ENCODE measurements around the gene PLCH1. TPM values are rescaled to one million over a fixed set of nuclear protein-coding genes. Genes with fewer than 3 reads are reported as not detected.

The PLCH1 gene
- total and polyA plus RNA-seq, 7 experiments from 2014 or later, result 0.56 TPM; not detected in 6

DNA sequence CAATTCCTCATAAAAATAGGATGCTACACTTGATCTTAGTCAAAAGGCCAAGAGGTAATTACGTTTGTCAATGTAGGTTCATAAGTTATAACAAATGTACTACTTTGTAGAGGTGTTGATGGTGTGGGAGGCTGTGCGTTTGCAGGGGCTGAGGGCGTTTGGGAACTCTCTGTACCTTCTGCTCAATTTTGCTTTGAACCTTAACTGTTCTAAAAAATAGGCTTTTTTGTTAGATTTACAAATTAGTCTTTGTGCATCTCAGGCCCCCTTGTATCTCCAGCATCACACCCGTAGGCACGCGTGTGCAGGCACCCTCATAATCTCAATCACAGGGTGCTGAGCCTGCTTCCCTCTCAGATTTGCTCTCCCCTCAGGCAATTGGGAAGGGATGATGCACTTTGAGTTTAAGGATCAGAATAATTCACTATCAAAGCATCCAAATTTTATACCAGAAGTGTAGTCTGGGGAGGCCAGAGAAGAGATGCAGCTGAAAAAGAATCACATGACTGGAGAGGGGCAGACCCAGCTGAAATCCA is 415.3 kb downstream of the PLCH1 start:
- intact Hi-C loops (cut with micrococcal nuclease), result loop anchor here (10.0 kb wide), 2 partner anchors 375 to 995 kb away; no protein-coding TSS in a partner anchor

DNA sequence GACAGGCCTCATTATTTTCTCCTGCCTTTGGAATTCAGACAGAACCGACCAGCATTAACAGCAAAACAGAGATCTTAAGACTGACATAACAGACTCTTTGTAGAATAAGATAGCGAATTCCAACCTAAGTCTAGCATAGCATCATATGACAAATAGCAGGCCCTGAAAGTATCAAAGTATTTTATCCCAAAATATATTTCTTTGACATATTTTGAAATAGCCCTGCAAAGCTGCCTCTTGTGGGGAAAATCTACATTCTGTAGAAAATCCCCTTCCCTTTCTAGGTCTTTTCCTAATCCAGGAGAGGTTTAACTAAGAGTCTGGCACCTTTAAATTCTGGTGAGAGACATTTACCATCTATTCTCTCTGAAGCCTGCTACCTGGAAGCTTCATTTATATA is 417.0 kb downstream of the PLCH1 start:
- ChIA-PET POLR2A (no interaction called here), CTCF (no interaction called here)
- Histone ChIP-seq H3K27me3 (ENCODE audit: control insufficient read depth in 2 of 2, insufficient read depth in 2 of 2, low read length in 2 of 2) (no peaks in the 10 kb centered on the region), H3K4me3 (ENCODE audit: low read length) (no peak overlapping the region), H3K9me3 (ENCODE audit: control insufficient read depth in 2 of 3, low read length in 3 of 3) (no peaks in the 10 kb centered on the region), H3K27ac (ENCODE audit: low read depth, low read length) (no peak overlapping the region), H3K36me3 (ENCODE audit: control insufficient read depth in 2 of 3, insufficient read depth in 3 of 3, low read length in 3 of 3) (no peaks in the 10 kb centered on the region), H3K4me1 (ENCODE audit: control insufficient read depth in 2 of 2, insufficient read depth in 2 of 2, low read length in 2 of 2) (no peaks in the 10 kb centered on the region)
- H3K4me3 Mint-ChIP-seq, result no peak overlapping the region
- no peaks in the 10 kb centered on the region for H3K4me1 Mint-ChIP-seq
- intact Hi-C loops (cut with micrococcal nuclease), result loop anchor here (10.0 kb wide), 2 partner anchors 373 to 993 kb away; no protein-coding TSS in a partner anchor
- DNase-seq, result no peak
- peaks cover 0 to 7% (median 6%) of the 10 kb centered on the region in 5 donors for H3K27me3 Mint-ChIP-seq
- no peaks in the 10 kb centered on the region for H3K36me3 Mint-ChIP-seq
- H3K9me3 Mint-ChIP-seq, result no peaks in the 10 kb centered on the region
- H3K27ac Mint-ChIP-seq, result no peak overlapping the region
- no peak for ATAC-seq

More for the DNA sequence above, 415.3 kb downstream of the PLCH1 start:
- no peak for ATAC-seq
- CTCF ChIA-PET, result no interaction called here
- H3K4me3 ChIP-seq (ENCODE audit: low read length), result no peak overlapping the region
- H3K36me3 ChIP-seq (ENCODE audit: control insufficient read depth in 2 of 3, insufficient read depth in 3 of 3, low read length in 3 of 3), result no peaks in the 10 kb centered on the region
- Mint-ChIP-seq H3K36me3 (no peaks in the 10 kb centered on the region), H3K4me1 (peaks cover 0 to 7% (median under 1%) of the 10 kb centered on the region in 7 donors), H3K9me3 (no peaks in the 10 kb centered on the region), H3K27me3 (peaks cover 0 to 7% (median 6%) of the 10 kb centered on the region in 5 donors), H3K27ac (no peak overlapping the region), H3K4me3 (no peak overlapping the region)
- POLR2A ChIA-PET, result no interaction called here
- no peak overlapping the region for H3K27ac ChIP-seq (ENCODE audit: low read depth, low read length)
- H3K9me3 ChIP-seq (ENCODE audit: control insufficient read depth in 2 of 3, low read length in 3 of 3), result no peaks in the 10 kb centered on the region
- no peak for DNase-seq
- H3K4me1 ChIP-seq (ENCODE audit: control insufficient read depth in 2 of 2, insufficient read depth in 2 of 2, low read length in 2 of 2), result no peaks in the 10 kb centered on the region
- no peaks in the 10 kb centered on the region for H3K27me3 ChIP-seq (ENCODE audit: control insufficient read depth in 2 of 2, insufficient read depth in 2 of 2, low read length in 2 of 2)

DNA sequence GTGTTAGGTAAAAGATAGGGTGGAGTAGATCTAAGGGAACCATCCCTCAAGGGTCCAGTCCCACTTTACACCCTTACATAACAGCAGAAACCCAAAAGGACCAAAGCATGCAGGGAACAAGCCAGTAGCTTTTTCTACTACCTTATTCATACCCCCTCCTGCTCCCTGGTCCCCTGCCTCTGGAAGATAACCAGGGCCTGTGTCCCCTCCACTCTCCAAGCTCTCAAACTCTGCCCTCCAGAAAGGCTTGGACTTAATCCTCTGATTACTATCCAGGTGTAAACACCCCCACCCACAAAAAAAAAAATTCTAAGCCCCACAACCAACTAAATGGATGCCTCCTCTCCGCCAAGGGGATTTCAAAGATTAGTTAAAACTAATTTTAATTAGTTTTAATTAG is 417.4 kb downstream of the PLCH1 start:
- no peak overlapping the region for H3K27ac Mint-ChIP-seq
- DNase-seq (no peak), ATAC-seq (no peak)
- no peaks in the 10 kb centered on the region for H3K4me1 Mint-ChIP-seq
- H3K4me3 Mint-ChIP-seq, result no peak overlapping the region
- intact Hi-C loops (cut with micrococcal nuclease), result loop anchor here (10.0 kb wide), 2 partner anchors 373 to 993 kb away; no protein-coding TSS in a partner anchor
- Histone ChIP-seq H3K27me3 (ENCODE audit: control insufficient read depth in 2 of 2, insufficient read depth in 2 of 2, low read length in 2 of 2) (no peaks in the 10 kb centered on the region), H3K4me1 (ENCODE audit: control insufficient read depth in 2 of 2, insufficient read depth in 2 of 2, low read length in 2 of 2) (no peaks in the 10 kb centered on the region), H3K27ac (ENCODE audit: low read depth, low read length) (no peak overlapping the region), H3K9me3 (ENCODE audit: control insufficient read depth in 2 of 3, low read length in 3 of 3) (no peaks in the 10 kb centered on the region), H3K4me3 (ENCODE audit: low read length) (no peak overlapping the region), H3K36me3 (ENCODE audit: control insufficient read depth in 2 of 3, insufficient read depth in 3 of 3, low read length in 3 of 3) (no peaks in the 10 kb centered on the region)
- peaks cover 0 to 7% (median 6%) of the 10 kb centered on the region in 5 donors for H3K27me3 Mint-ChIP-seq
- H3K9me3 Mint-ChIP-seq, result no peaks in the 10 kb centered on the region
- no peaks in the 10 kb centered on the region for H3K36me3 Mint-ChIP-seq
- CTCF ChIA-PET, result no interaction called here
- POLR2A ChIA-PET, result no interaction called here

DNA sequence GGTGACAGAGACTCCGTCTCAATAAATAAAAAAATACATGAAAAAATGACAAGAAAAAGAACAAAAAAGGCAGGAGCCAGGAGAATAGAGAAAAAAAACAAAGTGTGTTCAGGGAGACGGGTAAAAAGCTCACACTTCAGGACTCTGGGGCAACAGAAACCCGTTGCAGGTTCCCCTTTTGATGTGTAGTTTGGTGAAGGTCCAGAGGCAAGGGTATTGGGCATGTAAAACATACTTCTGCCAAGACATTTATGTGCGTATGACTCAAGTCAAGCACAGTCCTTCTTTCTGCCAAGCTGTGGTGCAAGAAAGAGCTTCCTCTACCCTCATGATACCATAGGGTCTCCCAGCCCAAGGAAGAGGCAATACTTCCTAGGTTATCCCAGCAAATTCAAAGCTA is 418.0 kb downstream of the PLCH1 start:
- no peak overlapping the region for H3K4me3 Mint-ChIP-seq
- intact Hi-C loops (cut with micrococcal nuclease), result loop anchor here (10.0 kb wide), 2 partner anchors 372 to 992 kb away; no protein-coding TSS in a partner anchor
- H3K27me3 ChIP-seq (ENCODE audit: control insufficient read depth in 2 of 2, insufficient read depth in 2 of 2, low read length in 2 of 2), result no peaks in the 10 kb centered on the region
- no peaks in the 10 kb centered on the region for H3K36me3 Mint-ChIP-seq
- POLR2A ChIA-PET, result no interaction called here
- H3K27ac ChIP-seq (ENCODE audit: low read depth, low read length), result no peak overlapping the region
- H3K27ac Mint-ChIP-seq, result no peak overlapping the region
- H3K4me1 ChIP-seq (ENCODE audit: control insufficient read depth in 2 of 2, insufficient read depth in 2 of 2, low read length in 2 of 2), result no peaks in the 10 kb centered on the region
- no peaks in the 10 kb centered on the region for H3K9me3 Mint-ChIP-seq
- no peak for ATAC-seq
- no peaks in the 10 kb centered on the region for H3K36me3 ChIP-seq (ENCODE audit: control insufficient read depth in 2 of 3, insufficient read depth in 3 of 3, low read length in 3 of 3)
- peaks cover 0 to 7% (median 6%) of the 10 kb centered on the region in 5 donors for H3K27me3 Mint-ChIP-seq
- no peaks in the 10 kb centered on the region for H3K4me1 Mint-ChIP-seq
- no peak overlapping the region for H3K4me3 ChIP-seq (ENCODE audit: low read length)
- CTCF ChIA-PET, result interaction anchor here (0.7 kb wide), 1 partner anchor 1079 kb away, joined by 3 read pairs; no protein-coding TSS in a partner anchor
- no peak for DNase-seq
- H3K9me3 ChIP-seq (ENCODE audit: control insufficient read depth in 2 of 3, low read length in 3 of 3), result no peaks in the 10 kb centered on the region

DNA sequence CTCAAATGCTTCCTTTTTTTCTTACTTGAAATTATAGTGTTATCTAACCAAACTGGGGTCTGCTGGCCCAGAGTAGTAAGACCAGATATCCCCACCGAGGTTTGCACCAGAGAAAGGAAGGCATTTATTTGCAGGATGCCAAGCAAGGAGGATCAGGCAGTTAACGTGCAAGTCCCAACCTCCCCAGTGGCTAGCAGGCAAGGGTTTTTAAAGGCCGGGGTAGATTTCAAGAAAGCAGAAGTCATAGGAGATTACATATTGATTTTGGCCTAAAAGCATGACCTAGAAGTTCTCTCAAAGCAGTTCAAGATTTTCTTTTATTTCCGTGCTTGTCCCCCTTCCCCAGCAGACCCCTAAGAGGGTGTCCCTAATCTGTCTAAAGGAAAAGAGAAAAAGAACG is 418.6 kb downstream of the PLCH1 start:
- POLR2A ChIA-PET, result no interaction called here
- intact Hi-C loops (cut with micrococcal nuclease), result loop anchor here (10.0 kb wide), 2 partner anchors 371 to 991 kb away; no protein-coding TSS in a partner anchor
- H3K4me3 Mint-ChIP-seq, result no peak overlapping the region

More for the DNA sequence above, 418.6 kb downstream of the PLCH1 start:
- H3K27me3 ChIP-seq (ENCODE audit: control insufficient read depth in 2 of 2, insufficient read depth in 2 of 2, low read length in 2 of 2), result no peaks in the 10 kb centered on the region
- ATAC-seq, result no peak
- no peaks in the 10 kb centered on the region for H3K4me1 Mint-ChIP-seq
- CTCF ChIA-PET, result interaction anchor here (0.7 kb wide), 1 partner anchor 1078 kb away, joined by 3 read pairs; no protein-coding TSS in a partner anchor
- H3K4me1 ChIP-seq (ENCODE audit: control insufficient read depth in 2 of 2, insufficient read depth in 2 of 2, low read length in 2 of 2), result no peaks in the 10 kb centered on the region
- H3K27ac Mint-ChIP-seq, result no peak overlapping the region
- no peaks in the 10 kb centered on the region for H3K9me3 ChIP-seq (ENCODE audit: control insufficient read depth in 2 of 3, low read length in 3 of 3)
- no peak overlapping the region for H3K4me3 ChIP-seq (ENCODE audit: low read length)
- H3K36me3 Mint-ChIP-seq, result no peaks in the 10 kb centered on the region
- no peaks in the 10 kb centered on the region for H3K9me3 Mint-ChIP-seq
- no peaks in the 10 kb centered on the region for H3K36me3 ChIP-seq (ENCODE audit: control insufficient read depth in 2 of 3, insufficient read depth in 3 of 3, low read length in 3 of 3)
- H3K27ac ChIP-seq (ENCODE audit: low read depth, low read length), result no peak overlapping the region
- DNase-seq, result no peak
- H3K27me3 Mint-ChIP-seq, result peaks cover 0 to 7% (median 6%) of the 10 kb centered on the region in 5 donors

Other genes with a start within 250 kb of the PLCH1 start
- gene C3orf33, start 61.2 kb upstream of the PLCH1 start, total RNA-seq, result 1 to 10 TPM; 1.1 to 4.6 (median 2.7) TPM
- 1 to 10 TPM; 3.9 to 4.3 TPM for gene C3orf33, start 61.2 kb upstream of the PLCH1 start, polyA plus RNA-seq
- gene SLC33A1, start 109.4 kb upstream of the PLCH1 start, total RNA-seq, result 10 to 100 TPM; 19.8 to 40.8 (median 31.9) TPM
- 10 to 100 TPM in 1 of 2 donors, 1 to 10 TPM in 1; 9.4 to 14.5 TPM for gene SLC33A1, start 109.4 kb upstream of the PLCH1 start, polyA plus RNA-seq
- gene GMPS, start 125.6 kb upstream of the PLCH1 start, total RNA-seq, result 10 to 100 TPM; 36.3 to 85.1 (median 45.4) TPM
- gene GMPS, start 125.6 kb upstream of the PLCH1 start, polyA plus RNA-seq, result 10 to 100 TPM; 57.9 to 73.1 TPM